GM20431 (cell line): ENCODE measurements around the gene HMGB1.

Experiments used
- in situ Hi-C: fragments of 300-500 bp; cut with MseI, MboI; formaldehyde crosslinking; loops from one replicate; pipeline ENCODE4 v1.15.0; 2020; ENCODE audit warnings: low sequenced_read_pairs; ENCODE audit not compliant: unreplicated experiment

The HMGB1 gene

DNA sequence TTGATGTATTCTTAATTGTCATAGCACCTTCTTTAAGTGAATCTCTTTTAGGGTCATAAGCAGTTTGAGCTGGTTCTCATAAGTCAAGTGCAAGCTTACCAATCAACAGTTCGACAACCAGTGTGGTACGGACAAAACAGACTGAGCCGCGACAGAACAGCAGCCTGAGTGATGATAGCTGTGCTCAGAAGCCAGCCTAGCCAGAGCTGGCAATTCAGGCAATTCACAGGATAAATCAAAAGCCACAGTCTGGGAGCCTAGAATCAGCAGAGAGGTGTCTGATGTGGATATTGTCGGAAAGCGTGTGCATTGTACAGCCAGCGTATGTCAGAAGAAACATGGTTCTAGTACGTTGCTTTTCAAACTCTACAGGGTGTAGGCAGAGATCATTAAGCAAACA, 28.6 kb downstream of the HMGB1 start:
- in situ Hi-C loops = no loop called here

- in situ Hi-C loops = no loop called here
Observed at GRCh38 chr13:30435911-30436451, 29.8 kb downstream of the HMGB1 start.

GRCh38 chr13:30431269-30431940, 34.3 kb downstream of the HMGB1 start:
- in situ Hi-C loops = no loop called here

DNA sequence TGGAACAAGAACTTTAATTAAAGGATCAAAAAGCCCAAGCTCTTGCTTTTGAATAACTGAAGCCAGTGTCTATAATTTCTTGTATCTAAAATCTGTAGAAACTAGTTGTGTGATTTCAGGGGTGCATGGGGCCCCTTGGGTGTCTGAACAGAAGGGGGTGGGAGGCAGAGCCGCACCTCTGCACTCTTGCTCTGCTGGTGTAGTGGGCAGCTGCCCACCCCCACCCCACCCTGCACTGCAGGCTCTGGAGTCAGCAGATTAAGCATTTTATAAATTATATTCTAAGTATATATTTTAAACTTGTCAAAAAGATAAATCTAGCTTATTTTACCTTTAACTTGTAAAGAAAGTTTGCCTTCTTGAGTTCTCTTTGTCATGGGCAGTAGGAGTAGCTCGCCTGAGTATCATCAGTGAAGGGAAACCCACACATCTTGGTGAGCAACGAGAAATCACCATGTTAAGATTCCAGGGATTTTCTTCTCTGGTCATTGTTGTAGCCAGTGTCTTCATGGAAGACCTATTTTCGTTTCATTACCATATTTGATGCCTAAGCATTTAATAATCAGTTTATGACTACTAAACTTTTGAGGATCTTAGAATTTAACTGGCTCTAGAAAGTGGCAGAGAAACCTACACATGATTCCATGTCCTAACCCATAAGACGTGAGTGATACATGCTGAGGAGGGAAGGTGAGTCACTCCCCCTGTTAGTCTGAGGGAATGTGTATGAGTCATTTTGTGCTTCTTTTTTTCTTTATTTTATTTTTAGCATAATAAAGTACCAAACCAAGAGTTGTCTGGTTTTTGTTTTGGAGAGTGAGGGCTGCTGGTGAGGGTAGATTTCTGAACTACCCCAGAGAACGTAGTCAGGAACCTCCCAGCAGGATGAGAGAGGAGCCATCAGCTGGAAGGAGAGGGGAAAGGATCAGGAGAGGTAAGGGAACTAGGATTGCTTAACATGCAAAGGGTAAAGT, 35.7 kb downstream of the HMGB1 start:
- in situ Hi-C loops = no loop called here

DNA sequence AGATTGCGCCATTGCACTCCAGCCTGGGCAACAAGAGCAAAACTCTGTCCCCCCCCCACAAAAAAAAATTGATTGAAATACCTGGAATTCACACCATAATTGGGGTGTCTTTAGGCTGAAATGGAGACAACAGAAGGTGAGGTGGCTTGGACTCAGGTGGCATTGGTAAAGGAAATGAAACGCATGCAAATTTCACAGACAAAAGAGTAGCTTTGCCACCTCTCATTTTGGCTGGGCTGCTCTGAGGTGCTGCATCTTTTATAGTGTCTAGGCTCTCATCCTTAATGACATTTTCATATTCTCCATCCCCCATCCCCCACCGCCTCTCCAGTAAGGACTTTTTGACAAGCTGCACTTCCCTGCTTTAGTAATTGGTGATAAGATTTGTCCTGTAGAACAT, 36.5 kb downstream of the HMGB1 start:
- in situ Hi-C loops = no loop called here

- in situ Hi-C loops = no loop called here
Observed at GRCh38 chr13:30423891-30424290, 41.8 kb downstream of the HMGB1 start.

DNA sequence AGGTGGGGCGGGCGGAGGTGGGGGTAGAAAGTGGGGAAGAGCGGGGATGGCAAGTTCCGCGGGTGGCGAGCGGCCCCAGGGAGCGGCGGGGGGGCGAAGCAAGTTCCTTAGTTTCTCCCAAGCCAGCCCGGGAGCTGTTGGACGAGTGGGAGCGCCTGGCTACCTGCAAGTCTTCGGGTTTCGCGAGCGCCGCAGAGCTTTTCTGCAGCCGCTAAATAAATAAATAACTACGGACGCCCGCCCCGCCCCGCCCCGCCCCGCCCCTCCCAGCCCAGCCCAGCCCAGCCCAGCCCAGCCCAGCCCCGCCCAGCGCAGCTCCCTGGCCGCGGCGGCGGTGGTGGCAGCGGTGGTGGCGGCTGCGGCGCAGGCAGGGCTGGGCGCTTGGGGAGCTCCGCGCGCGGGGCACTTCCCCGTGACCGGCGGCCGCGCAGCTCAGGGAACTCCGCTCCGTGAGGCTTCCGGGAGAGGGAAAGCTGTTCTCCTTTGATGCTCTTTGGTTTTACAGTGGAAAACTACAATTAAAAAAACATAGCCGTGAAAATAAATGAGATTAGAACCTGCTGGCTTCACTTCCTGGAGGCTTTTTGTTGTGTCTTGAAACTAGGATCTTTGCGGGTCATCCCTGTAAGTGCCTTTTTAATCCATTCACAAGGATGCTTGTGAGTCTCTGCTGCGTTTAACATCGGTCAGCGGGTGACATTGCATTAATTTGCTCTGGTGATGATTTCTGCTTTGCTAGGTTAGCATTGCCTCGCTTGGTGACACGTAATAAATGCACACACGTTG, 43.5 kb downstream of the HMGB1 start, which contains the start of gene UBE2L5:
TSS of gene UBE2L5 (plus strand) at position 440 of the 786 bp plus-strand sequence. CDS start 5,498 bp downstream, outside the sequence.
- in situ Hi-C loops = no loop called here

- in situ Hi-C loops = no loop called here
Observed at GRCh38 chr13:30421093-30422053, 44.4 kb downstream of the HMGB1 start.

DNA sequence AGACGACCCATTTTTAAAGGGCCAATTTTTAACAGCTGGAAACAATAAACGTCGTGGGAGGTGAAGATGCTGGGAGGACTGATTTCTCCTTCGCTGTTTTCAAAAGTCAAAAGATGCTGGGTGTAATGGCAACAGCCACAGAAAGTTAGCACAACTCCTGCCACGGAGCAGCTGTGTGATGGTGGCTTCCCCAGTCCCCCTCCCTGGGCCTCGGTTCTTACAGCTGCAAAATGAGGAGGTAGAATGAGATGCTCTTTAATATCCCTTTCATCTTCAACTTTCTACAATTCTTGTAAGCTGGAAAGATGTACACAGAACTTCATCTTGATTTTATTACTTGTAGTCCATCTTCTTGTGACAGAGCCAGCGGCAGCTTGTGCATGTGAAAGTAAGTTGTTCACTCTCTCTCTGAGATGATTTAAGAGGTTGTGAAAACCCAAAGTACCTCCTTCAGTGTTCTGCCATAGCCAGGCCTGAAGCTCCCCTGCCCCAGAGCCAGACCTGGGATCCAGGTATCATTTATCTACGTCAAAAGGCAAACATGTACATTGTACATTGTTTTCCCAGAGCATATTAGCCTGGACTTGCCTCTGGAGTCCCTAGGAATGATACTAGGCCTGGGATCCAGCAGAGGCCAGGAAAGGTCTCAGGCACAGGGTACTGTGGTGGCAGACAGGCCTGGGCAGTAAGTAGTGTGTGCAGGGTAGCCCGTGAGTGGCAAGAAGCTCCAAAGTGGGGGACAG, 46.8 kb downstream of the HMGB1 start:
- in situ Hi-C loops = no loop called here

DNA sequence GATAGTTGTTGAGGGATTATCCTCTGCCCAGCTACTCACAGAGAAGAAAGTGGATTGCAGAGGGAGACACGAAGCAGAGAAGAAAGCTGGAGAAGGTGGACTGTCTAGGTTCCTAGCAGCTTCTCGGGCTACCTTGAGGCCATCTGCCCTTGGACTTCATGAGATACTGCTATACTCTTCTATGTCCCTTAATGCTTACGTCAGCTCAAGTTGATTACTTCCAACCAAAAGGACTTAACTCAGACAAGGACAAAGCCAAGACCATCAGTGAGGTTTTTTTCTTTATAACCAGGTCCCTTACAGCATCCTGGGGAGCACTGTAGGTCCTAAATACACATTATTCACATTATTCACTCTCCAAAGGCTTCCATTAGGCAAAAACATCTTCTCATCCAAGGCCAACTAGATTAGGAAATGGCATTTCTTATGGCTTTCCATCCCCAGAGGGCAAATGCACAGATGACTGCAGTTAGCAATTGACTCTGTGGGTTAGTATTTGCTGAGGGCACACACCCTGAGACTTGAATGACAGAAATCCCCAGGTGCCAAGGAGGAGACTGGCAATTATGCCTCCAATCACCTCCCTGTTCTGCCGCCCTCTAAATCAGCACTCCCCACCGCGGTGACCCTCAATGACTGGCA, 47.5 kb downstream of the HMGB1 start:
- in situ Hi-C loops = no loop called here

- in situ Hi-C loops = no loop called here
Observed at GRCh38 chr13:30416471-30416870, 49.3 kb downstream of the HMGB1 start.

GRCh38 chr13:30415430-30416030, 50.2 kb downstream of the HMGB1 start:
- in situ Hi-C loops = no loop called here

- in situ Hi-C loops = no loop called here
Observed at GRCh38 chr13:30413842-30414241, 51.9 kb downstream of the HMGB1 start.

DNA sequence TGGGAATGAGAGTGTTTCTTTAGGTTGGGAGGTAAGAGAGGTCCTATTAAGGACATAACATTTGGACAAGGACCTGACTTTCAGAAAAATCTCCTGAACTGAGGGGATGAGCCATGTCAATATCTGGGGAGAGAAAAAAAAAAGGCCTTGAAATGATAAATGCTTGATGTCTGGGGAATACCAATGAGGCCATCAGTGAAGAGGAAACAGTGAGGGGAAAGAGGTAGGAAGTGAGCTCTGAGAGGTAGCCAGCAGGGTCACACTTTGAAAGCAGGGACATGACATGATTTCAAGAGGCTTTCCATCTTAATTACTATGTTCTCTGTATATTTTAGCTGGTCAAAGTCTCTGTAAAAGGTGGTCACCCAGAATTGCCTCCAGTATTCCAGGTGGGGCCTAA, 53.4 kb downstream of the HMGB1 start:
- in situ Hi-C loops = no loop called here

- in situ Hi-C loops = no loop called here
Observed at GRCh38 chr13:30410705-30411125, 55.0 kb downstream of the HMGB1 start.

- in situ Hi-C loops = no loop called here
Observed at GRCh38 chr13:30409886-30410704, 55.6 kb downstream of the HMGB1 start.
